C4-2B (cell line): Measurements from ENCODE around the gene CTF1.

Experiments used
- CTCF ChIP-seq: fragments of 450-650 bp; conservative IDR thresholded peaks from 2 replicates; pipeline ENCODE4 v1.5.1; 2017; ENCODE audit warnings: mild to moderate bottlenecking
- ZFX ChIP-seq: fragments of 450-650 bp; IDR thresholded peaks from 2 replicates; pipeline ENCODE4 v1.6.1; 2017

- no peak for TF ChIP-seq ZFX
- no peak for TF ChIP-seq CTCF
Measured at GRCh38 chr16:30927789-30928378, 31.5 kb downstream of the CTF1 start.
